Left hindlimb (tissue), 1 donor: ENCODE measurements around the gene MKI67.

Experiments used
- DNase-seq: peaks from one replicate; pipeline ENCODE4 v3.0.0-alpha.2; 2018

MKI67 gene

GRCh38 chr10:128048819-128049210 is 77.4 kb downstream of the MKI67 start:
- no peak for DNase-seq

GRCh38 chr10:128047991-128048818 is 78.0 kb downstream of the MKI67 start:
- no peak for DNase-seq

GRCh38 chr10:128047351-128047750 is 78.9 kb downstream of the MKI67 start:
- peak; percentile 59 for DNase-seq

GRCh38 chr10:128046953-128047290 is 79.3 kb downstream of the MKI67 start:
- DNase-seq: no peak
